Liver (tissue), 9 donors: ENCODE data around the gene RGS10. TPM values are rescaled to one million over a fixed set of nuclear protein-coding genes. Genes with fewer than 3 reads are reported as not detected.

Source experiments
- DNase-seq: peaks from one replicate; pipeline ENCODE4 v3.0.0-alpha.2; 2017; ENCODE audit warnings: low spot score
- H3K27ac ChIP-seq, 2 donors: one replicate each; pipeline ENCODE4 v1.7.0; 2013; ENCODE audit warnings: inconsistent platforms in 2 of 2, low read length in 2 of 2, control low read depth in 1 of 2, low read depth in 1 of 2, mild to moderate bottlenecking in 1 of 2
- H3K27me3 ChIP-seq, 4 donors: one replicate each; pipeline versions ENCODE4 v1.6.1 to v1.7.0; 2013; ENCODE audit warnings: low read length in 3 of 4, inconsistent platforms in 1 of 4, mild to moderate bottlenecking in 1 of 4, moderate library complexity in 1 of 4; ENCODE audit not compliant: control insufficient read depth in 4 of 4, insufficient read depth in 4 of 4
- H3K36me3 ChIP-seq, 4 donors: one replicate each; pipeline versions ENCODE4 v1.6.1 to v1.7.0; 2013; ENCODE audit warnings: low read length in 3 of 4, mild to moderate bottlenecking in 3 of 4, low read depth in 1 of 4, moderate library complexity in 1 of 4; ENCODE audit not compliant: control insufficient read depth in 4 of 4, insufficient read depth in 3 of 4
- H3K4me1 ChIP-seq, 4 donors: one replicate each; pipeline versions ENCODE4 v1.6.1 to v1.7.0; 2013; ENCODE audit warnings: low read length in 3 of 4, mild to moderate bottlenecking in 3 of 4, moderate library complexity in 1 of 4; ENCODE audit not compliant: control insufficient read depth in 4 of 4, insufficient read depth in 4 of 4
- H3K4me3 ChIP-seq, 3 donors: one replicate each; pipeline versions ENCODE4 v1.6.1 to v1.7.0; 2013; ENCODE audit warnings: low read length in 3 of 3, control low read depth in 1 of 3, low read depth in 1 of 3, mild to moderate bottlenecking in 1 of 3
- H3K9ac ChIP-seq, 2 donors: one replicate each; pipeline ENCODE4 v1.7.0; 2013; ENCODE audit warnings: low read length in 2 of 2, mild to moderate bottlenecking in 2 of 2, moderate library complexity in 2 of 2, control low read depth in 1 of 2, low read depth in 1 of 2
- H3K9me3 ChIP-seq, 4 donors: one replicate each; pipeline versions ENCODE4 v1.6.1 to v1.7.0; 2013; ENCODE audit warnings: low read length in 3 of 4; ENCODE audit not compliant: control insufficient read depth in 4 of 4
- ATF3 ChIP-seq: IDR thresholded peaks from 2 replicates; pipeline ENCODE4 v1.6.1; 2016; ENCODE audit warnings: antibody characterized with exemption
- CTCF ChIP-seq: fragments of 150-350 bp; IDR thresholded peaks from 2 replicates; pipeline ENCODE4 v1.5.1; 2017; ENCODE audit warnings: improper control_type of control experiment, low read depth, low read length; ENCODE audit not compliant: missing input control
- EGR1 ChIP-seq, 2 donors: IDR thresholded peaks; 2 replicates each; pipeline ENCODE4 v1.6.1; 2016 to 2018; ENCODE audit warnings: antibody characterized with exemption in 2 of 2, low read depth in 2 of 2
- FOXA1 ChIP-seq: IDR thresholded peaks from 2 replicates; pipeline ENCODE4 v1.6.1; 2016; ENCODE audit warnings: antibody characterized with exemption
- FOXA2 ChIP-seq: IDR thresholded peaks from 2 replicates; pipeline ENCODE4 v1.6.1; 2016; ENCODE audit warnings: antibody characterized with exemption
- GABPA ChIP-seq, 2 donors: IDR thresholded peaks in 1 of 2; conservative IDR thresholded peaks in 1 of 2; 2 replicates each; pipeline ENCODE4 v1.6.1; 2016; ENCODE audit warnings: antibody characterized with exemption in 2 of 2, mild to moderate bottlenecking in 1 of 2, moderate library complexity in 1 of 2
- HNF4A ChIP-seq, 2 donors: conservative IDR thresholded peaks; 2 replicates each; pipeline ENCODE4 v1.6.1; 2016; ENCODE audit warnings: antibody characterized with exemption in 2 of 2, mild to moderate bottlenecking in 2 of 2
- HNF4G ChIP-seq: IDR thresholded peaks from 2 replicates; pipeline ENCODE4 v1.6.1; 2016; ENCODE audit warnings: antibody characterized with exemption
- JUND ChIP-seq, 2 donors: IDR thresholded peaks; 2 replicates each; pipeline ENCODE4 v1.6.1; 2016; ENCODE audit warnings: antibody characterized with exemption in 2 of 2
- MAX ChIP-seq: IDR thresholded peaks from 2 replicates; pipeline ENCODE4 v1.6.1; 2016; ENCODE audit warnings: antibody characterized with exemption
- NR2F2 ChIP-seq: IDR thresholded peaks from 2 replicates; pipeline ENCODE4 v1.6.1; 2016; ENCODE audit warnings: antibody characterized with exemption
- RAD21 ChIP-seq, 2 donors: IDR thresholded peaks; 2 replicates each; pipeline ENCODE4 v1.6.1; 2016; ENCODE audit warnings: antibody characterized with exemption in 2 of 2, mild to moderate bottlenecking in 2 of 2
- REST ChIP-seq: IDR thresholded peaks from 2 replicates; pipeline ENCODE4 v1.6.1; 2016; ENCODE audit warnings: antibody characterized with exemption, mild to moderate bottlenecking
- RXRA ChIP-seq, 2 donors: IDR thresholded peaks; 2 replicates each; pipeline ENCODE4 v1.6.1; 2017 to 2018; ENCODE audit warnings: antibody characterized with exemption in 2 of 2, mild to moderate bottlenecking in 1 of 2
- SP1 ChIP-seq: IDR thresholded peaks from 2 replicates; pipeline ENCODE4 v1.6.1; 2018; ENCODE audit warnings: antibody characterized with exemption, mild to moderate bottlenecking
- TAF1 ChIP-seq: conservative IDR thresholded peaks from 2 replicates; pipeline ENCODE4 v1.6.1; 2016; ENCODE audit warnings: antibody characterized with exemption, mild to moderate bottlenecking
- YY1 ChIP-seq: IDR thresholded peaks from 2 replicates; pipeline ENCODE4 v1.6.1; 2016; ENCODE audit warnings: antibody characterized with exemption, mild to moderate bottlenecking
- ZBTB33 ChIP-seq: IDR thresholded peaks from 2 replicates; pipeline ENCODE4 v1.6.1; 2016; ENCODE audit warnings: antibody characterized with exemption
- WGBS: extraction: QIAGEN DNeasy Blood & Tissue Kit; methylation state at CpG from one replicate; pipeline ENCODE4 v1.1.7; 2013; 5-methylcytosine and 5-hydroxymethylcytosine counted together
- polyA plus RNA-seq, 2 donors: library from polyadenylated mRNA; stranded (reverse) in 1 of 2; unstranded in 1 of 2; fragments of 200-250 nt in 1 of 2; fragments of >200 nt in 1 of 2; fragmentation: Nextera tagmentation in 1 of 2; extraction: Ambion mirVana in 1 of 2; gene quantifications; one replicate each; pipeline versions ENCODE4 v1.2.1 to v1.2.3, GENCODE V29; 2013 to 2015
- total RNA-seq, 2 donors: library from RNA; depleted of rRNA; stranded (reverse); fragments of >200 nt; gene quantifications; one replicate each; pipeline ENCODE4 v1.2.3, GENCODE V29; 2014
- donor health status: healthy.
- donor health status: healthy.
- donor health status: healthy.
- donor health status: healthy.
- donor health status: healthy.

RGS10 gene
- total and polyA plus RNA-seq, 4 donors: 1.8 to 51.9 (median 2.2) TPM

GRCh38 chr10:119480667-119481066 lies 61.9 kb downstream of the RGS10 start:
- H3K4me3 ChIP-seq: no peak overlapping the region
- WGBS: 79% methylated on average over 4 of the region's 4 CpGs
- H3K36me3 ChIP-seq: no peaks in the 10 kb centered on the region
- H3K4me1 ChIP-seq: no peaks in the 10 kb centered on the region
- no peak overlapping the region for H3K27ac ChIP-seq
- DNase-seq: no peak
- H3K9me3 ChIP-seq: no peaks in the 10 kb centered on the region
- H3K9ac ChIP-seq: no peak overlapping the region
- H3K27me3 ChIP-seq: peaks cover 0 to 4% (median 1%) of the 10 kb centered on the region in 4 donors
- TF ChIP-seq MAX (no peak), NR2F2 (no peak), GABPA (IDR thresholded peaks at IDR 0.05 in 1 of 2, conservative IDR thresholded peaks at IDR 0.05 in 1 of 2) (no peak), JUND (IDR thresholded peaks at IDR 0.05) (no peak), HNF4G (no peak), TAF1 (no peak), FOXA2 (no peak), SP1 (no peak), EGR1 (IDR thresholded peaks at IDR 0.05; ENCODE audit: low read depth in 2 of 2) (no peak), HNF4A (conservative IDR thresholded peaks at IDR 0.05) (no peak), YY1 (no peak), CTCF (no peak), RAD21 (IDR thresholded peaks at IDR 0.05) (no peak), ZBTB33 (no peak), ATF3 (no peak), RXRA (IDR thresholded peaks at IDR 0.05) (no peak), FOXA1 (no peak), REST (no peak)
